Astrocyte (in vitro differentiated cells and primary cell): Measurements from ENCODE around the gene PDX1.

Source experiments
- EZH2 ChIP-seq: IDR thresholded peaks from 2 replicates; pipeline ENCODE4 v1.6.1; 2012; ENCODE audit warnings: mild to moderate bottlenecking, low read length, inconsistent platforms; ENCODE audit not compliant: insufficient read depth
- TF ChIP-seq, protein P1 (sequence below): IDR thresholded peaks from 2 replicates; pipeline ENCODE4 v1.5.1; 2011; ENCODE audit warnings: low read depth, mild to moderate bottlenecking, inconsistent platforms, low read length, moderate library complexity; ENCODE audit not compliant: insufficient read depth

DNA sequence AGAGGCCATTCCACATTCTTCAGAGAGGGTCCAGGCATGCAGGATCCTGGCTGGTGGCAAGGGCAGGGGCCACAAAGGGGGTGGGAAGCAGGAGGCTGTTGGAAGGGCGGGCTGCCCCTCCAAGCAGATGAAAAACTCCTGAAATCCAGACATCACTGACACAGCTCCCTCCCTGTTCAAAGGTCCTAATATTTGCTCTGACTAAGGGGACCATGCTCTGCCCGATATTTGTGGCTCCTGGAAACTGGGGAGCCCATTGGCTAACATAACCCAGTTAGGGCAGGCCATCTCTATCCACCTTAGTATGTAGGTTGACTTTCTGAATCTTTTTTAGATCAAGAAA, 52.6 kb downstream of the PDX1 start:
- TF ChIP-seq, protein P1, sequence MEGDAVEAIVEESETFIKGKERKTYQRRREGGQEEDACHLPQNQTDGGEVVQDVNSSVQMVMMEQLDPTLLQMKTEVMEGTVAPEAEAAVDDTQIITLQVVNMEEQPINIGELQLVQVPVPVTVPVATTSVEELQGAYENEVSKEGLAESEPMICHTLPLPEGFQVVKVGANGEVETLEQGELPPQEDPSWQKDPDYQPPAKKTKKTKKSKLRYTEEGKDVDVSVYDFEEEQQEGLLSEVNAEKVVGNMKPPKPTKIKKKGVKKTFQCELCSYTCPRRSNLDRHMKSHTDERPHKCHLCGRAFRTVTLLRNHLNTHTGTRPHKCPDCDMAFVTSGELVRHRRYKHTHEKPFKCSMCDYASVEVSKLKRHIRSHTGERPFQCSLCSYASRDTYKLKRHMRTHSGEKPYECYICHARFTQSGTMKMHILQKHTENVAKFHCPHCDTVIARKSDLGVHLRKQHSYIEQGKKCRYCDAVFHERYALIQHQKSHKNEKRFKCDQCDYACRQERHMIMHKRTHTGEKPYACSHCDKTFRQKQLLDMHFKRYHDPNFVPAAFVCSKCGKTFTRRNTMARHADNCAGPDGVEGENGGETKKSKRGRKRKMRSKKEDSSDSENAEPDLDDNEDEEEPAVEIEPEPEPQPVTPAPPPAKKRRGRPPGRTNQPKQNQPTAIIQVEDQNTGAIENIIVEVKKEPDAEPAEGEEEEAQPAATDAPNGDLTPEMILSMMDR = no peak
- TF ChIP-seq EZH2 = no peak
